ENCODE data around the gene MBP.

GRCh38 chr18:77181950-77182707 is 49.5 kb upstream of the MBP start:
- TF ChIP-seq POLR2A (IDR thresholded peaks at IDR 0.05) (no peak), CTCF (IDR thresholded peaks at IDR 0.05) (no peak), EP300 (IDR thresholded peaks at IDR 0.05) (no peak)
